Stomach (tissue), 9 donors: ENCODE measurements around the gene TSPAN1. TPM values are rescaled to one million over a fixed set of nuclear protein-coding genes. Genes with fewer than 3 reads are reported as not detected.

Source experiments
- DNase-seq, 2 donors: peaks; one replicate each; pipeline versions ENCODE4 v3.0.0 to v3.0.0-alpha.2; 2013 to 2019
- H3K27ac ChIP-seq, 5 donors: fragments of 200-600 bp in 4 of 5; sonication (generic) in 4 of 5; one replicate each; pipeline ENCODE4 v1.5.1; 2013 to 2019; ENCODE audit warnings: mild to moderate bottlenecking in 1 of 5, moderate library complexity in 1 of 5
- H3K27me3 ChIP-seq, 3 donors: fragments of 200-600 bp; sonication (generic); one replicate each; pipeline ENCODE4 v1.5.1; 2017 to 2019; ENCODE audit warnings: mixed run types in 1 of 3
- H3K36me3 ChIP-seq, 4 donors: fragments of 200-600 bp; sonication (generic); 1 replicate in 3 of 4; 2 replicates in 1 of 4; pipeline ENCODE4 v1.5.1; 2016 to 2019
- H3K4me1 ChIP-seq, 4 donors: fragments of 200-600 bp; sonication (generic); one replicate each; pipeline ENCODE4 v1.5.1; 2016 to 2019
- H3K4me3 ChIP-seq, 4 donors: fragments of 200-600 bp; sonication (generic) in 3 of 4; one replicate each; pipeline ENCODE4 v1.5.1; 2016 to 2019; ENCODE audit warnings: mild to moderate bottlenecking in 1 of 4
- H3K9me3 ChIP-seq, 4 donors: fragments of 200-600 bp; sonication (generic); one replicate each; pipeline ENCODE4 v1.5.1; 2016 to 2019
- EP300 ChIP-seq: sonication (generic); formaldehyde crosslinking; IDR thresholded peaks from one replicate; pipeline ENCODE4 v1.6.1; 2017; ENCODE audit warnings: antibody characterized with exemption
- POLR2A ChIP-seq, 4 donors: fragments of 450-650 bp; IDR thresholded peaks; one replicate each; pipeline ENCODE4 v1.6.1; 2016; ENCODE audit warnings: antibody characterized with exemption in 4 of 4, control low read depth in 2 of 4, mild to moderate bottlenecking in 1 of 4, moderate library complexity in 1 of 4
- POLR2AphosphoS5 ChIP-seq, 3 donors: sonication (generic); formaldehyde crosslinking; IDR thresholded peaks; one replicate each; pipeline ENCODE4 v1.6.1; 2016; ENCODE audit warnings: antibody characterized with exemption in 3 of 3
- WGBS, 5 donors: extraction: QIAGEN DNeasy Blood & Tissue Kit in 3 of 5; methylation state at CpG; one replicate each; pipeline versions ENCODE4 v1.1.5 to v1.1.7; 2013 to 2018; 5-methylcytosine and 5-hydroxymethylcytosine counted together
- intact Hi-C: fragments of 100-400 bp; cut with DNase I; formaldehyde crosslinking; loops from one replicate; pipeline ENCODE4 v1.15.1; 2023; ENCODE audit warnings: low total_unique reads
- polyA plus RNA-seq, 3 donors: library from polyadenylated mRNA; stranded (reverse); fragments of 200-250 nt; gene quantifications; one replicate each; pipeline ENCODE4 v1.2.3, GENCODE V29; 2013
- total RNA-seq, 5 donors: library from RNA; depleted of rRNA; stranded (reverse); fragments of >200 nt; gene quantifications; one replicate each; pipeline versions ENCODE4 v1.1.0 to v1.2.3, GENCODE V29; 2014 to 2016
- TF ChIP-seq, protein P1 (sequence below), 7 experiments: fragments of 450-650 bp in 4 of 7; fragments of 200-600 bp in 3 of 7; sonication (generic) in 3 of 7; IDR thresholded peaks; one replicate each; pipeline ENCODE4 v1.5.1; 2016 to 2019; ENCODE audit warnings: antibody characterized with exemption in 7 of 7, control low read depth in 2 of 7, mild to moderate bottlenecking in 1 of 7
- donor health status: healthy with polysubstance abuse.
- donor health status: Bipolar disorder and iron deficiency.
- donor health status: healthy.

The TSPAN1 gene
- total and polyA plus RNA-seq, 8 donors = 35.9 to 154 (median 73.0) TPM

DNA sequence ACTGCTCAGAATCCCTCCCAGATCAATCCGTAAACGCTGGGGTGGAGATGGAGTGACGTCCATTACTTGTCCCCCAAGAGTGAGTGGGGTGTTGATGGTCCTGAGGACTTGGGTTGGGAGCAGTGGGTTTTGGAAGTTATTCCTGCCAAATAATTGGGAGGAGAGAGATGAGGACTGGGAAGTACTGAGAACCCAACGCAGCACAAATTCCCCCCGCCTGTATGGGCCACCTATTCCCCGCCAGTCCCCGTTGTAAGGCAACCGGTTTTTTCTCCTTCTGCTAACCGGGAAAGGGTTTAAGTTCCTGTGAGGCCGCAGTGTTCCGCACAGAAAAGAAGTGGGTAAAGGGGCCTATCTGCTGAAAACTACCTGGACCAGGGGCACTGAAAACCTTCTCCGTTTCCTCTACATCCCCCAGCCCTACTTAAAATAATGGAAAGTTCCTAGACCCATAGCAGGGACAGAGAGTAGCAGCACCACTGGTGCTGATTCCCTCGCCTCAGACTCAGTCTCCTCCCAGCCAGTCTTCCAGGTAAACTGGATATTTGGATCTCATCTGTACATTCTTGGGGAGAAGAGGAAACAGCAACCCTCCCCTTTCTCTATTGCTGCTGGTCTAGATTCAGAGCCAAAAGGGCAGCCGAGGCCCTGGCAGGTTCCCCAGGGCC lies 29.0 kb downstream of the TSPAN1 start:
- TF ChIP-seq EP300 = no peak
- Histone ChIP-seq H3K27me3 (no peaks in the 10 kb centered on the region), H3K4me3 (peak overlapping the region; percentile 69 to 88 (median 76)), H3K27ac (peak overlapping the region; percentile 70 to 90 (median 82)), H3K4me1 (peaks cover 7 to 48% (median 44%) of the 10 kb centered on the region in 4 donors), H3K36me3 (no peaks in the 10 kb centered on the region), H3K9me3 (no peaks in the 10 kb centered on the region)
- WGBS, 5 donors = 30 to 60% (median 52%) methylated on average over 14 of the region's 14 CpGs
- no peak for DNase-seq
- intact Hi-C loops = no loop called here

DNA sequence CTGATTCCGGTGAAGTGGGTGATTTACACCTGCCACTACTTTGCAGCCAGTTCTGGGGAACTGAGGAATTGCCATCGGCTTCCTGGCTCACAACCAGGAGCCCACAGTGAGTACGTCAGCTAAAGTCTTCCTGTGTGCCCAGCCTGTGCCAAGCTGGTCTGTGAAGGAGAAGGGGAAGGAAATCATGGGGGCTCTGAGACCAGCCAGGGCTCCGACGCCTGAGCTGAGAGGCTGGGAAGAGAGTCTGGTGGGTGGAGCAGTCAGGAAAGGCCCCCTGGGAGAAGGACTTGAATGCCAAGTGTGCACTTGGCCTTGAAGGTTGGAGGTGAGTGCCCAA lies 29.5 kb downstream of the TSPAN1 start:
- TF ChIP-seq POLR2AphosphoS5 (IDR thresholded peaks at IDR 0.05) = no peak
- no peak for TF ChIP-seq EP300
- TF ChIP-seq, protein P1, sequence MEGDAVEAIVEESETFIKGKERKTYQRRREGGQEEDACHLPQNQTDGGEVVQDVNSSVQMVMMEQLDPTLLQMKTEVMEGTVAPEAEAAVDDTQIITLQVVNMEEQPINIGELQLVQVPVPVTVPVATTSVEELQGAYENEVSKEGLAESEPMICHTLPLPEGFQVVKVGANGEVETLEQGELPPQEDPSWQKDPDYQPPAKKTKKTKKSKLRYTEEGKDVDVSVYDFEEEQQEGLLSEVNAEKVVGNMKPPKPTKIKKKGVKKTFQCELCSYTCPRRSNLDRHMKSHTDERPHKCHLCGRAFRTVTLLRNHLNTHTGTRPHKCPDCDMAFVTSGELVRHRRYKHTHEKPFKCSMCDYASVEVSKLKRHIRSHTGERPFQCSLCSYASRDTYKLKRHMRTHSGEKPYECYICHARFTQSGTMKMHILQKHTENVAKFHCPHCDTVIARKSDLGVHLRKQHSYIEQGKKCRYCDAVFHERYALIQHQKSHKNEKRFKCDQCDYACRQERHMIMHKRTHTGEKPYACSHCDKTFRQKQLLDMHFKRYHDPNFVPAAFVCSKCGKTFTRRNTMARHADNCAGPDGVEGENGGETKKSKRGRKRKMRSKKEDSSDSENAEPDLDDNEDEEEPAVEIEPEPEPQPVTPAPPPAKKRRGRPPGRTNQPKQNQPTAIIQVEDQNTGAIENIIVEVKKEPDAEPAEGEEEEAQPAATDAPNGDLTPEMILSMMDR (IDR thresholded peaks at IDR 0.05) = no peak
- no peak for TF ChIP-seq POLR2A (IDR thresholded peaks at IDR 0.05)
- Histone ChIP-seq H3K4me1 (peaks cover 7 to 43% (median 39%) of the 10 kb centered on the region in 4 donors), H3K36me3 (no peaks in the 10 kb centered on the region), H3K27me3 (no peaks in the 10 kb centered on the region), H3K27ac (peak overlapping the region; percentile 70 to 90 (median 82)), H3K4me3 (peak overlapping the region; percentile 69 to 88 (median 76)), H3K9me3 (no peaks in the 10 kb centered on the region)
- intact Hi-C loops = no loop called here
- WGBS, 5 donors = 32 to 51% (median 50%) methylated on average over 5 of the region's 5 CpGs
- no peak for DNase-seq

DNA sequence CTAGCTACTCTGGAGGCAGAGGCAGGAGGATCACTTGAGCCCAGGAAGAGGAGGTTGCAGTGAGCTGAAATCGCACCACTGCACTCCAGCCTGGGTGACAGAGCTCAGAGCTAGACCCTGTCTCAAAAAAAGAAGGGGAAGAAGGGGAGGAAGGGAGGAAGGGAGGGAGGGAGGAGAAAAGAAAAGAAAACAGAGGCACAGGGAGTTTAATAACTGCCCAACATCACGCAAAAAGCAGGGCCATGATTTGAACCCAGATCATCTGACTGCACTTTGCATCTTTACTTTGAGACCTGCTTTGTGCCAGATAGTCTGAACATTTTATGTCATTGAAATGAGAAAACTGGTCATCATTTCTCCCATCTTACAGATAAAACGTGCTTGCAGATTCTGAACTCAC lies 30.3 kb downstream of the TSPAN1 start:
- WGBS, 5 donors = 68 to 75% (median 71%) methylated on average over 3 of the region's 3 CpGs
- DNase-seq = no peak
- Histone ChIP-seq H3K27ac (peak overlapping the region in 4 of 5 donors; percentile 21 to 90 (median 81)), H3K27me3 (no peaks in the 10 kb centered on the region), H3K4me1 (peaks cover 7 to 41% (median 38%) of the 10 kb centered on the region in 4 donors), H3K4me3 (peak overlapping the region in 1 of 4 donors; percentile 69), H3K36me3 (no peaks in the 10 kb centered on the region), H3K9me3 (no peaks in the 10 kb centered on the region)
- intact Hi-C loops = no loop called here
- TF ChIP-seq EP300 = no peak
- no peak for TF ChIP-seq POLR2AphosphoS5 (IDR thresholded peaks at IDR 0.05)
- TF ChIP-seq POLR2A (IDR thresholded peaks at IDR 0.05) = no peak
- TF ChIP-seq, protein P1 (IDR thresholded peaks at IDR 0.05) = no peak

DNA sequence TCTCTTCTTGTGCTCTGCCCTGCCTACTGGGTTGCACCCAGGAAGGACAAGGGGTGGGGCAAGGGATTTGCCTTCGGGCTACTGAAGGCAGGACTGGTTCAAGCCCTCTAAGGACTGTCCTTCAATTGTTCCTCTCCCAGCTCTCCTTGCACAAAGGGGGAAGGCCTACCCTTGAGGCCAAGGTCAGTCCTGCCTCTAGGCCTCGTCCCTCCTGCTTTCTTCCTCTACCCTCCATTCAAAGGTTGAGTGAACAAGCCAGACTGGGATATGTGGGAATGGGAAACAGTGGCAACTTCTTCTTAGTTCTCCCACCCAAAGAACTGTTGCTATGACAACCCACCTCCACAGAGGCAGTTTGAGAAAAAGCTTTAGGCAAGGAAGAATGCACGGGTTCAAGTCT lies 30.9 kb downstream of the TSPAN1 start:
- H3K27ac ChIP-seq = peak overlapping the region in 3 of 5 donors; percentile 80 to 90 (median 82)

More for the DNA sequence above, 30.9 kb downstream of the TSPAN1 start:
- WGBS, 5 donors = 35 to 58% (median 48%) methylated on average over 3 of the region's 3 CpGs
- intact Hi-C loops = no loop called here
- no peak for TF ChIP-seq POLR2A (IDR thresholded peaks at IDR 0.05)
- no peak for TF ChIP-seq EP300
- TF ChIP-seq, protein P1 (IDR thresholded peaks at IDR 0.05) = no peak
- TF ChIP-seq POLR2AphosphoS5 (IDR thresholded peaks at IDR 0.05) = no peak
- peaks cover 7 to 41% (median 38%) of the 10 kb centered on the region in 4 donors for H3K4me1 ChIP-seq
- no peaks in the 10 kb centered on the region for H3K36me3 ChIP-seq
- H3K27me3 ChIP-seq = no peaks in the 10 kb centered on the region
- no peak for DNase-seq
- no peaks in the 10 kb centered on the region for H3K9me3 ChIP-seq
- no peak overlapping the region for H3K4me3 ChIP-seq
